Stimulated activated CD8-positive, alpha-beta memory T cell treated with anti-CD3 and anti-CD28 coated beads, Interleukin-15, amount 100 ng/mL, for 48 hours (primary cell): ENCODE measurements around the gene RASAL2.
"Not testable (repeated sequence)": the region's sequence is repeated elsewhere in the genome, so short reads cannot be mapped to it uniquely, and the experiment has no call there.

Experiments used
- DNase-seq, 2 donors: peaks; one replicate each; pipeline ENCODE4 v3.0.0-alpha.2; 2020; ENCODE audit warnings: low read depth in 2 of 2

The RASAL2 gene

GRCh38 chr1:178119628-178120027, 25.7 kb downstream of the RASAL2 start:
- DNase-seq, result no peak

- no peak for DNase-seq
Measured at GRCh38 chr1:178120088-178120487, 26.2 kb downstream of the RASAL2 start.

- DNase-seq, result not testable (repeated sequence)
Measured at GRCh38 chr1:178120520-178121052, 26.7 kb downstream of the RASAL2 start.

GRCh38 chr1:178121883-178122282, 28.0 kb downstream of the RASAL2 start:
- no peak for DNase-seq

GRCh38 chr1:178122283-178122682, 28.4 kb downstream of the RASAL2 start:
- DNase-seq, result no peak

- no peak for DNase-seq
Measured at GRCh38 chr1:178124115-178124514, 30.2 kb downstream of the RASAL2 start.

GRCh38 chr1:178126261-178126660, 32.4 kb downstream of the RASAL2 start:
- no peak for DNase-seq

- no peak for DNase-seq
Measured at GRCh38 chr1:178126741-178127185, 32.9 kb downstream of the RASAL2 start.

GRCh38 chr1:178127482-178128191, 33.7 kb downstream of the RASAL2 start:
- DNase-seq, result no peak

- no peak for DNase-seq
Measured at GRCh38 chr1:178133239-178133989, 39.5 kb downstream of the RASAL2 start.

- no peak for DNase-seq
Measured at GRCh38 chr1:178134061-178134460, 40.2 kb downstream of the RASAL2 start.

GRCh38 chr1:178137238-178137637, 43.3 kb downstream of the RASAL2 start:
- no peak for DNase-seq

- DNase-seq, result no peak
Measured at GRCh38 chr1:178142806-178143205, 48.9 kb downstream of the RASAL2 start.

- no peak for DNase-seq
Measured at GRCh38 chr1:178143730-178144690, 50.1 kb downstream of the RASAL2 start.

- no peak for DNase-seq
Measured at GRCh38 chr1:178145605-178146004, 51.7 kb downstream of the RASAL2 start.

GRCh38 chr1:178146436-178146835, 52.5 kb downstream of the RASAL2 start:
- no peak for DNase-seq

- no peak for DNase-seq
Measured at GRCh38 chr1:178150610-178151009, 56.7 kb downstream of the RASAL2 start.

- no peak for DNase-seq
Measured at GRCh38 chr1:178151831-178152230, 57.9 kb downstream of the RASAL2 start.

GRCh38 chr1:178155481-178156255, 61.8 kb downstream of the RASAL2 start:
- DNase-seq, result no peak

GRCh38 chr1:178160736-178161475, 67.0 kb downstream of the RASAL2 start:
- DNase-seq, result no peak
